Fibroblast of lung (primary cell): ENCODE measurements around the gene LIN37.

Experiments used
- CTCF ChIP-seq, 2 donors: IDR thresholded peaks in 1 of 2; conservative IDR thresholded peaks in 1 of 2; 1 replicate in 1 of 2; 2 replicates in 1 of 2; pipeline ENCODE4 v1.5.1; 2011 to 2012; ENCODE audit warnings: low read length in 2 of 2, control low read depth in 1 of 2, inconsistent platforms in 1 of 2, low read depth in 1 of 2, mild to moderate bottlenecking in 1 of 2
- EZH2 ChIP-seq: IDR thresholded peaks from 2 replicates; pipeline ENCODE4 v1.5.1; 2012; ENCODE audit warnings: low read length, control low read depth, mild to moderate bottlenecking; ENCODE audit errors: missing control alignments

DNA sequence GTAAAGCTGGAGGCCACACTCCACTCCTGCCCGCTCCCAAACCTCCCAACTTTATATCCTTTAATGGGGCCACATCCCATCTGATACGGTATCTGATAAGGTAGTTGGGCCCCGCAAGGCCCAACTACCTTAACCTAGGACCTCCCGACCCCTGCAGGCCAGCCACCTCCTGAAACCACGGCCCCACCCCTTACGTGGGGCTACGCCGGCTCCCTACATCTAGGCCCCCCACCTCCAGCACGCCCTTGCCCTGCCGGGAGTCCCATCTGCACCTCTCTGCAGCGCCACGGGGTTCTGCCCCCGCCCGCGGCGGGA is 8.3 kb upstream of the LIN37 start:
- TF ChIP-seq CTCF (conservative IDR thresholded peaks at IDR 0.05 in 1 of 2, IDR thresholded peaks at IDR 0.05 in 1 of 2; ENCODE audit: low read depth in 1 of 2, low read length in 2 of 2): no peak
- TF ChIP-seq EZH2: no peak
